ENCODE measurements around the gene GFI1.
"Not testable (repeated sequence)": the region's sequence is repeated elsewhere in the genome, so short reads cannot be mapped to it uniquely, and the experiment has no call there.

Gene GFI1

DNA sequence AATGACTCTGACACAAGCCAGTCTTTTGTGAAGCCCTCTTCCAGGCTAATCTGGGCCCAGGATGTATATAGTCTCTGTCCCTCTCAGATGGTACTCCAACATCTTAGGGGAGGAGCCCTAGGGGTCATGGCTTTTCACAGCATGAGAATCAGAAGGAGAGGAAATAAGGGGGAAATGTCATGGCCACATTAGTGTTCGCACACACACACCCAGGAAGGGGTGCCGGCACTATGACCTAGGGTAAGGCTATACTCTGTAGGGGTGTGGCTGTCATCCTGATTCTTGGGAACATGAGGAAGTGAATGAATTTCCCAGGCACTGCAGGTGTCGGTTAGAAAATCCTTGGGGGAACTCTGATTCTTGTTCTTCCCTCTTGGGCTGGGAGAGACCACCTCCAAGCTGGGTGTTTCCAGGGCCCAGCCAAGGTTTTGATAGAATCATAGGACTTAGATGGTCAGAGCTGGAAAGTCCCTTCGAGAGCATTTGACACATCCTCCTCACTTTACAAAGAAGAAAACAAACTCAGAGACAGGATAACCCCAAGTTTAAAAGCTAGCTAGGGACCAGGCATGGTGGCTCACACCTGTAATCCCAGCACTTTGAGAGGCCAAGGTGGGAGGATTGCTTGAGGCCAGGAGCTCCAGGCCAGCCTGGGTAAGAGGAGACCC is 22.0 kb downstream of the GFI1 start:
- DNase-seq: no peak

DNA sequence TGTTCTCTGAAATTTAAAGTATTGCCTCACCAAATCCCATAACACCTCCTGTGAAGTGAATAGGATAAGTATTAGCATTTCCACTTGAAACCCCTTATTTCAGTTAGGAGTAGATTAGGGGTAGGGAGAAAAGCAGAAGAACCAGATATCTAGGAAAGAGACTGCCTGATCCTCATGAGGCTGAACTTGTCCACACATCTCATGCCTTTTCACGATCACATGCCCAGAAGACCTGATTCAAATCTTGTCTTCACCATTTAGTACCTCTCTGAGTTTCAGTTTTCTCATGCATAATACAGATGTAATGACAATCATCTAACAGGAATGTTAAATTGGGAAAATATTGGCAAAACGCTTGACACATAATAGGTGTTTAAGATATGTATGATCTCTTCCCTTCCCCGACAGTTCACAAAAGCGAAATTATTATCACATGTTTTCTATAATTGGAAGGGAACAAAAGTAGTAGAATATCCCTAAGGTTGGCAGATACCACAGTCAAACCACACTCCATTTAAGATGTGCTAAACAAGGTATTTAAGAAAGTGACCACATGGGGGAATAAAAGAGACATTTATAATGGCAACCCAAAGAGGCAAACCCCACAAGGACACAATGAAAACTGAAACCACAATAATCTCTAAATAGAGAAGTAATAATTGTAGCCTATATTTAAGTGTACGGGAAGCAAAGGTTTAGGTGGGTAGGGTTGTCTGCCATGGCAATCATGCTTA is 25.2 kb downstream of the GFI1 start:
- DNase-seq: no peak

DNA sequence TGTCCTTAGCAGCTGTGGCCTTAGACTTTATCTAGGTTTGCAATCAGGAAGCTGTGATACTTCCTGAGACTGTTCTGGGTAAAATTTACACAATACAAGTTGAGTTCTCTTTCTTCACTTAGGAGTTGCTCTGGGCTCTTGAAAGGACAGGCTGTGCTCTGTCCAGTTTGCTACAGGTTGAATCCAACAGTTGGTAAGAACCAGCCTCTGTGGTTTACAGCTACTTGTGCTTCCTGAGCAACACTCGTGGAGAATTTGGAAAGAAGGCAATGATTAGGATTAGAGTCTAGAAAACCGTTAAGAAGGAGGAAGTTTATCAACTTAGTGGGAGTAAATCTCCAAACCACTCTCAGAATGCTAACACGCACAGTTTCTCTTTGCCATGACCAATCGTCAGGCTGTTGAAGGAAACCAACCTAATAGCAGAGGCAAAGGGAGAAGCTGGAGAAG is 26.8 kb downstream of the GFI1 start:
- DNase-seq: no peak

DNA sequence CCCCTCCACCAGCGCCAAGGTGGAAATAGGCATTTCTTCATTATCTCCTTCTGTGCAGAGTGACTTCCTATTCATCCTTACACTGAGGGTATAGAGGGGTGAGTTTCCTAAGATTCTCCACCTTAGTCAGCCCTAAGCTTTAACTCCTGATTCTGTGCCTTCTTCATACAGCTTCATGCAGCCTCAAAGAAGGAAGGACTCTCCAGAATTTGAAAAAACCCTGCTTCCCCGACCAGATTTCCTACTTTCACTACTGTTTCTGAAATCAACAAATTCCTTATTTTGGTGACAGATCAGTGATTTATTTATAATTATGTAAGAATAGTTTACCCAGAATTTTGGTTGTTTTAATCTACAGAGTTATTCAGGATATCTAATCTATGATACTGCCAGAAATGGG is 28.6 kb downstream of the GFI1 start:
- DNase-seq: no peak

DNA sequence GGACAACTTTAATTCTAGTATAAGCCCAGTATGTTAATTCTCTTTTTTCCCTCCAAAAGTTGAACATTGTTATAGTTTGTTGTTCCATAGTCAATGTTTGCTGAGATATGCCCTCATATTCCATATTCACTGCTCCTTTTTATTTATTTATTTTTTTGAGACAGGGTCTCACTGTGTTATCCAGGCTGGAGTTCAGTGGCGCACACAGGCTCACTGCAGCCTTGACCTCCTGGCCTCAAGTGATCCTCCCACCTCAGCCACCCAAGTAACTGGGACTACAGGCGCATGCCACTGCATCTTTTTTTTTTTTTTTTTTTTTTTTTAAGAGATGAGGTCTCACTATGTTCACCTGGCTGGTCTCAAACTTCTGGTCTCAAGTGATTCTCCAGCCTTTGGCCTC is 38.7 kb downstream of the GFI1 start:
- DNase-seq: no peak

DNA sequence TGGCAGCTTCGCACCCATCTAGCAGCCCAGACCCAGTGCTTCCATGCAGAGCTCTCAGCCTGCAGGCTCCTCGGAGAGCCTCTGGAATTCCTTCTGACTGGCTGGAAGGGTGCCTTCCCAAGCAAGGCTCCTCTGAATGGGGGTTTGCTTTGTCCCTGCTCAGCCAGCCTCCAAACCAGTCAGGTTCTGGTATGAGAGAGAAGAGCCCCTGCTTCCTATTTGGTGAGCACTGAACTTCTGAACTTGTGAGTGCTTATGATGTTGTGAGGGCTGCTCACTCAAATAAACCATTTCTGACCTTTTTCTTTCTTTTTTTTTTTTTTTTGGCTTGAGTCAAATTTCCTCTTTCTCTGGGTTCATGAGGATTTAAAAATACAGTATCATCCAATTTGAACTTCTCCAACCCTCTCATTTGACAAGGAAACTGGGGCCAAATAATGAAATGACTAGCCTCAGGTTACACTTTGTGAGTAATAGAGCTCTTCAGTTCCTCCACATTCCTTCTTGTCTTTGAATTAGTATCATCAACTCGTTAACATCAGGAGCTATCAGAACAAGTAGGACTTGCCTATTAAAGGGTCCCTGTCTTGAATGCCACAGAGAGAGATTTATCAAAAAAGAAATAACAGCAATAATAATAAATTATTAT is 39.6 kb downstream of the GFI1 start:
- DNase-seq: no peak

DNA sequence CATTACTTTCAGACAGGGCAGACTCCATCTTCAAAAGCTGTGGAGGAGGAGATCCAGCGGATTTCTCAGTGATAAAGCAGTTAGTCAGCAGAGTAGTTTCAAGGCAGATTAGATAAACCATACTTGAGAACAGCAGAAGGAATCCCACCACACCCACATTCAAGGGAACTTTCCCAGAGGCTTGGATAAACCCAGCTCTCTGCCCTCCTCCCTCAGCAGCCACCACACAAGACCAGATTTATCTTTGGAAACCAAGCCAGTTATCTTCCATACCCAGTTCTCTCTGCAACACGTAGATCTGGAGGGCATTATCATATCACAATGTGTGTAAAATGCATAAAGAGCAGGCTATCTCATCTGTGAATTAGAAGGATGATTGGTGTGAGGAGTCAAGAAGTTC is 40.2 kb downstream of the GFI1 start:
- DNase-seq: peak; percentile 18

DNA sequence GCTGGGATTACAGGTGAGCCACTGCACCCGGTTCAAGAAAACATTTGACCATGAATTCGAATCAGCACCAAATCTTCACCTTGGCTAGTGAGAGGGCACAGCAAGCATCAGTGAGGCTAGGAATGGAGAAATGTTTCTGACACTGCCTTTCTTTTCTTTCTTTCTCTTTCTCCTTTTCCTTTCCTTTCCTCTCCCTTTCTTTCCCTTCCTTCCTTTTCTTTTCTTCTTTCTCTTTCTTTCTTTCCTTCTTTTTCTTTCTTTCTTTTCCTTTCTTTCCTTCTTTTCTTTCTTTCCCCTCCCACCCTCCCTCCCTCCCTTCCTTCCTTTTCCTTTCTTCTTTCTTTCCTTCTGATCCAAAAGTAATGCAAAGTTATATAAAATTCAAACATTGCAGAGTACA is 40.9 kb downstream of the GFI1 start:
- no peak for DNase-seq

DNA sequence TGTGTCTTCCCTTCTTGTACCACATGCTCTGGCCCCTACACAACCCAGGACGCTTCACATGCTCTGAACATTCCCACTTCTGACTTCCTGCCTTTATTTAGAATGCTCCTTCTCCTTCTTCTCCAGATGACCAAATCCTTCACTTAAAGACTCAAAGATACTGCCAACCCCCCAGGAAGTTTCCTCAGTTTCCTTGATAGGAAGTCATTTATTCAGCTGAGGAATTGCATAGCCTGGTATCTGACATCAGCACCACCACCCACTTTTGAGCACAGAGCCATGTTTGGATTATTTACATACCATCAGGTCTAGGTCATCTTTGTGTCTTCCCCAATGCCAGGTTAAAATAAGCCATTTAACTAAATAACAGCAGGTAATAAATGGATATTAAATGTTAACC is 42.4 kb downstream of the GFI1 start:
- peak; percentile 12 for DNase-seq

DNA sequence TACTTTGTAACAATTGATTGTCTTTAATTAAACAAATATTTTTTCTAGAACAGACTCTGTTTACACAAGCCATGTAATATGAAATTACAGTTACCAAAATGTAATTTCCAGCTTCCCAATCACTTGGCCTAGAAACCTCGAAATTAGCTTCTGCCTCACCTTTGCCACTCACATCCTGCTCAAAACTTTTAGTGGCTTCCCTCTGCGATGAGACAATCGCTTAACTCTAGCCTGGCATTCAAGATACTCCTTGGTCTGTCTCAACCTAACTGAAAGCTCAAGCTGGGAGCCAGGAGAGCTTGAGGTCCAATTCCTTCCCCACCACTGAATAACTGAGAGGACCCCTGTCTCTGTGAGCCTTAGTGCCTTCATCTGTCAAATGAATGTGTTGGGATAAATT is 42.8 kb downstream of the GFI1 start:
- no peak for DNase-seq

DNA sequence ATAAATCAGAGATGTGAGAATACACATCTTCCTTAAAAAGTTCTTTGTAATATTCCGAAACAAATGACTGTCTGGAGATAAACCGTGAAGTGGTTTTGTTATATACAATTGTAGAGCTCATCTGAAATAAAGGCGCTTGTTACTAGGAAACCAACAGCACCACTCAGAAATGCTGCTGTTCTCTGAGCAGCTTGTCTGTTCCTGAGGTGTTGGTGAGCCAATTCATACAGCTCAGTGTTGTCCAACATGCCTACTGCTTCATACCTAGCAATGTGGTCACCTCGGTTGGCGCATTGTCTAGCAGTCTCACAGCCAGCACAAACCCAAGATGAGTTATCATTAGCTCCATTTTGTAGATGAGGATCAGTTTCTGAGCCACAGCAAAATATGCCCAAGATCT is 44.4 kb downstream of the GFI1 start:
- no peak for DNase-seq

DNA sequence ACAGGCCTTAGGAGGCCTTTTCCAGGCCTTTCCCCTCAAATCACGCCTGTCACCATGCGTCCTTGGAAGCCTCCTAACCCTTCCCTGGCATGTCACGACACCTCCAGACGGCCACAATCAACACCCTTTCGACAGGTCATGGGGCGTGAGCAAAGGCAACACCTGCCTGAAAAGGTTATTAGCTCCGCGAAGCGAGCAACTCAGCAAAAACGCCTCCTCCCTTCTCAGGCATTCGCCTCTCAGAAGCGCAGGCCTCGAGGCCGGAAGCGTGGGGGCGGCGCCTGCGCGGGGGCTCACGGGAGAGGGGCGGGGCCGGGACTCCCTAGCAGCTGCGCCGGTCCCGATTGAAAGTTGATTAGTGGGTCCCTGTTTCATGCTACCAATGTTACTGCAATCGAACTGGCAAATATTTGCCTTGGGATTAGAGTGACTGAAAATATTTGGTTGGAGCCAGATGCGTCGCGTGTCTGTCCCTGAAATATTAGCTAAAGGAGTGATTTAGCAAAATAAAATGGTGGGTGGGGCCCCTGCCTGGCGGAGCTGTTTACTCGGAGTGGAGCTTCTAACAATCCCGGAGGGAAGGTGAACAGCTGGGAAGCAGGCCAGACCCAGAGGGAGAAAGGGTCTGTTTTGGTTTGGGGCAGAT is 44.9 kb downstream of the GFI1 start:
- no peak for DNase-seq

DNA sequence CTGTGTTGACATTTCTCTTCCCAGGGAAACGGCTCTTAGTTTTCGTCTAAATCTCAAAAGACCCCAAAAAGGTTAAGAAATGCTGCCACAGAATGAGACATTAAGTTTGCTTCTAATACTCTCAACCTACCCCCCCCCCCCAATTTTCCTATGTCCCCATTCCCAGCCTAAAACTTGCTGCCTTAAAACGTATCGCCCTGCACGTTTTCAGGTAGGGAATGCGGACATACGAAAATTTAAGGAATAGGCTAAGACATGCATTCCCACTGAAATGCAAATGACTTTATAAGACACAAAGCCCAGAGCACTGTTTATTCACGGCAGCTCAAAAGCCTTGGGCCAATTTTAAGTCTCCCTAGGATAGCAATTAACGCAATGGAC is 45.4 kb downstream of the GFI1 start:
- DNase-seq: no peak

DNA sequence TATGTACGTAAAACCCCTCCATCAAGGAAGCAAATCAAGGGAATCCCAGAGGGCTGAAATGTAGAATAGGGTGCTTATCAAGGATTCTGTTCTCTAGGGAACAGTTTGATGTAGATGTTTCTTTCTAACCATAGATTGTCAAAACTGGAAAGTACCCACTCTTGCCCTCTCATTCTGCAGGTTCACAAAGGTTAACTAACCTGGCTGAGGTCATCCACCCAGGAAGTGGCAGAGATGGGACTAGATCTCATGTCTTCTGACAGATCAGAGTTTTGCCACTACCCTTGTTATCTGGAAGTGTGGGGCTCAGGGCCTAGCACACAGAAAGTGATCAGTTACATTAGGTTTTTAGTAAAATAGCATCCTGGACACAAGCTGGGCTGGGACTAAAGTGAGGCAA is 47.4 kb downstream of the GFI1 start:
- no peak for DNase-seq

DNA sequence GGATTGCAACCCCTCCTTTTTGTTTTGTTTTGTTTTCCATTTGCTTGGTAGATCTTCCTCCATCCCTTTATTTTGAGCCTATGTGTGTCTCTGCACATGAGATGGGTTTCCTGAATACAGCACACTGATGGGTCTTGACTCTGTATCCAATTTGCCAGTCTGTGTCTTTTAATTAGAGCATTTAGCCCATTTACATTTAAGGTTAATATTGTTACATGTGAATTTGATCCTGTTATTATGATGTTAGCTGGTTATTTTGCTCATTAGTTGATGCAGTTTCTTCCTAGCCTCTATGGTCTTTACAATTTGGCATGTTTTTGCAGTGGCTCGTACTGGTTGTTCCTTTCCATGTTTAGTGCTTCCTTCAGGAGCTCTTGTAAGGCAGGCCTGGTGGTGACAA is 52.2 kb downstream of the GFI1 start:
- DNase-seq: not testable (repeated sequence)

DNA sequence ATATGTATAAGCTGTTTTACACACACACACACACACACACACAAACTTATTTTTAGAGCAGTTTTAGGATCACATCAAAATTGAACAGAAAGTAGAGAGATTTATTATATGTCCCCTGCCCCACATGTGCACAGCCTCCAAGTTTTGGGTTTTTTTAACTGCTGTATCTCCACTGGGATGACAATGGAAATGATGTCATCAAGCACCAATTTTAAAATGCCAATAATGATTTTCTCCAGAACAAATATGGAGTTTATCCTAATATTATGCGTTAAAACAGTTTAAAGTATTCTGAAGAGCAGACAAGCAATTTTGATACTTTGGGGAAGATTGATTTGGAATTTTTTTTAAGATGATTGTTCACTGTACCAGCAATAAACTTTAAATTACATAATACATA is 56.7 kb downstream of the GFI1 start:
- DNase-seq: no peak

DNA sequence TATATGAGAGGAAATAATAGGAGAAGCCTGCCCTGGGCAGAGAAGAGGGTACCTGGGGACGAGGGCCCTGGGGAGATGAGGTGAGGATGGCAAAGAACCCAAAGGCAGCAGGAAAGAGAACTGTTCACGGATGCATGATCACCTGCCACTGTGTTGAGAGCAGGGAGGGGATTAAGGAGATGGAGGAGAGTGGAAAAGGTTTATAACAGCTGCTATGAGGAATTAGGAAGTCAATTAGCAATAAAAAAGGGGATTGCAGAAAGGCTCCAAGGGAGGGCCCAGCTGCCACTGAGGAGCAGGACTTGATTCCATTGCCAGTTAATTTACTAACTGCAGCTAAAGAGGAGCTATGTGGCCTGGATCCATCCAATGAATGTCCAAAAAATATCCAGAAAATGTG is 61.1 kb downstream of the GFI1 start:
- no peak for DNase-seq

Measured in fibroblast of skin of scalp (primary cell).